Caco-2 (cell line): Measurements from ENCODE around the gene KIAA0319L. TPM values are rescaled to one million over a fixed set of nuclear protein-coding genes. Genes with fewer than 3 reads are reported as not detected.
A peak's percentile ranks its signal among the peaks of the same experiment; 100 is the strongest.

Experiments
- BruUV-seq: library from RNA; stranded (reverse); fragments of 400-500 nt; replicated peaks from 2 replicates; lab custom pipeline; 2021; lab: Mats Ljungman, UMichigan
- CTCF ChIA-PET: fragments of 300-600 bp; sonication (Branson Sonifier 250); formaldehyde crosslinking; loops from one replicate; lab custom pipeline; 2022; ENCODE audit warnings: antibody characterized with exemption; lab: Charles Lee
- POLR2A ChIA-PET: fragments of 300-600 bp; sonication (Branson Sonifier 250); formaldehyde crosslinking; loops from one replicate; lab custom pipeline; 2022; ENCODE audit warnings: antibody characterized with exemption; lab: Charles Lee
- DNase-seq, 2 experiments: peaks; one replicate each; pipeline versions ENCODE4 v3.0.0 to v3.0.0-alpha.2; 2020 to 2022
- H3K27me3 ChIP-seq: replicated peaks from 2 replicates; pipeline ENCODE4 v1.6.0; 2011; ENCODE audit warnings: low read length; ENCODE audit not compliant: control insufficient read depth, insufficient read depth
- H3K36me3 ChIP-seq: 2 replicates; pipeline ENCODE4 v1.5.1; 2011; ENCODE audit warnings: low read length; ENCODE audit not compliant: control insufficient read depth, insufficient read depth
- H3K4me1 ChIP-seq: fragments of 250-450 bp; sonication (Bioruptor Pico); 2 replicates; pipeline ENCODE4 v1.5.1; 2020; ENCODE audit warnings: mild to moderate bottlenecking
- H3K4me3 ChIP-seq: 2 replicates; pipeline ENCODE4 v1.5.1; 2011; ENCODE audit warnings: low read depth, mild to moderate bottlenecking, control low read depth, low read length
- H3K9me3 ChIP-seq: fragments of 250-450 bp; sonication (Bioruptor Pico); 2 replicates; pipeline ENCODE4 v1.5.1; 2020; ENCODE audit warnings: mild to moderate bottlenecking, moderate library complexity
- H3K27ac Mint-ChIP-seq: one replicate; pipeline ENCODE4 v1.8.0; 2022; ENCODE audit warnings: mixed read lengths; ENCODE audit not compliant: unreplicated experiment
- H3K27me3 Mint-ChIP-seq: one replicate; pipeline ENCODE4 v1.8.0; 2022; ENCODE audit warnings: mixed read lengths; ENCODE audit not compliant: insufficient read depth, unreplicated experiment
- H3K36me3 Mint-ChIP-seq: one replicate; pipeline ENCODE4 v1.8.0; 2022; ENCODE audit warnings: mild to moderate bottlenecking, mixed read lengths; ENCODE audit not compliant: insufficient read depth, unreplicated experiment
- H3K4me1 Mint-ChIP-seq: one replicate; pipeline ENCODE4 v1.8.0; 2022; ENCODE audit warnings: low read depth, mixed read lengths; ENCODE audit not compliant: unreplicated experiment
- H3K4me3 Mint-ChIP-seq: one replicate; pipeline ENCODE4 v1.8.0; 2022; ENCODE audit warnings: mild to moderate bottlenecking, moderate library complexity, mixed read lengths; ENCODE audit not compliant: unreplicated experiment
- H3K9me3 Mint-ChIP-seq: one replicate; pipeline ENCODE4 v1.8.0; 2022; ENCODE audit warnings: mixed read lengths; ENCODE audit not compliant: unreplicated experiment
- intact Hi-C: fragments of 100-400 bp; cut with micrococcal nuclease; formaldehyde crosslinking; loops from one replicate; pipeline ENCODE4 v1.10.0; 2022; ENCODE audit not compliant: unreplicated experiment
- total RNA-seq: library from RNA; stranded (reverse); gene quantifications from 2 replicates; pipeline ENCODE4 v1.2.3, GENCODE V29; 2022
- TF ChIP-seq, protein P1 (sequence below), 2 experiments: fragments of 200-600 bp in 1 of 2; IDR thresholded peaks; 1 replicate in 1 of 2; 2 replicates in 1 of 2; pipeline versions ENCODE4 v1.5.1 to v1.8.0; 2011 to 2022; ENCODE audit warnings: antibody characterized with exemption in 1 of 2, control low read depth in 1 of 2, inconsistent platforms in 1 of 2, low read depth in 1 of 2, low read length in 1 of 2, mild to moderate bottlenecking in 1 of 2, moderate library complexity in 1 of 2; ENCODE audit not compliant: insufficient read depth in 1 of 2, severe bottlenecking in 1 of 2, unreplicated experiment in 1 of 2

Gene KIAA0319L
- total RNA-seq, 1 experiment from 2014 or later, result 39.9 TPM

GRCh38 chr1:35564037-35564883, 7.1 kb upstream of the KIAA0319L start:
- H3K9me3 ChIP-seq, result no peaks in the 10 kb centered on the region
- Mint-ChIP-seq H3K27me3 (no peaks in the 10 kb centered on the region), H3K27ac (no peak overlapping the region), H3K4me1 (no peaks in the 10 kb centered on the region), H3K4me3 (no peak overlapping the region), H3K36me3 (peaks cover 26% of the 10 kb centered on the region), H3K9me3 (no peaks in the 10 kb centered on the region)
- no peaks in the 10 kb centered on the region for H3K27me3 ChIP-seq
- intact Hi-C loops, result loop anchor here (1.0 kb wide), 1 partner anchor 113 kb away; no protein-coding TSS in a partner anchor
- TF ChIP-seq, protein P1, sequence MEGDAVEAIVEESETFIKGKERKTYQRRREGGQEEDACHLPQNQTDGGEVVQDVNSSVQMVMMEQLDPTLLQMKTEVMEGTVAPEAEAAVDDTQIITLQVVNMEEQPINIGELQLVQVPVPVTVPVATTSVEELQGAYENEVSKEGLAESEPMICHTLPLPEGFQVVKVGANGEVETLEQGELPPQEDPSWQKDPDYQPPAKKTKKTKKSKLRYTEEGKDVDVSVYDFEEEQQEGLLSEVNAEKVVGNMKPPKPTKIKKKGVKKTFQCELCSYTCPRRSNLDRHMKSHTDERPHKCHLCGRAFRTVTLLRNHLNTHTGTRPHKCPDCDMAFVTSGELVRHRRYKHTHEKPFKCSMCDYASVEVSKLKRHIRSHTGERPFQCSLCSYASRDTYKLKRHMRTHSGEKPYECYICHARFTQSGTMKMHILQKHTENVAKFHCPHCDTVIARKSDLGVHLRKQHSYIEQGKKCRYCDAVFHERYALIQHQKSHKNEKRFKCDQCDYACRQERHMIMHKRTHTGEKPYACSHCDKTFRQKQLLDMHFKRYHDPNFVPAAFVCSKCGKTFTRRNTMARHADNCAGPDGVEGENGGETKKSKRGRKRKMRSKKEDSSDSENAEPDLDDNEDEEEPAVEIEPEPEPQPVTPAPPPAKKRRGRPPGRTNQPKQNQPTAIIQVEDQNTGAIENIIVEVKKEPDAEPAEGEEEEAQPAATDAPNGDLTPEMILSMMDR (IDR thresholded peaks at IDR 0.05; ENCODE audit: insufficient read depth in 1 of 2, low read depth in 1 of 2, low read length in 1 of 2, severe bottlenecking in 1 of 2, unreplicated experiment in 1 of 2), result peak; percentile 55 to 66
- ChIA-PET POLR2A (no interaction called here), CTCF (interaction anchor here (0.5 to 2.0 kb wide), 11 partner anchors 8 to 368 kb away, joined by 3 to 24 read pairs (median 4); partner anchors contain the start of gene TFAP2E)
- no peaks in the 10 kb centered on the region for H3K36me3 ChIP-seq
- H3K4me3 ChIP-seq, result no peak overlapping the region
- no TSS peak for BruUV-seq
- H3K4me1 ChIP-seq, result 0 out of 2 replicates have a peak, but pooled peaks cover 4% of the 10 kb centered on the region
- peak; percentile 71 to 74 for DNase-seq

DNA sequence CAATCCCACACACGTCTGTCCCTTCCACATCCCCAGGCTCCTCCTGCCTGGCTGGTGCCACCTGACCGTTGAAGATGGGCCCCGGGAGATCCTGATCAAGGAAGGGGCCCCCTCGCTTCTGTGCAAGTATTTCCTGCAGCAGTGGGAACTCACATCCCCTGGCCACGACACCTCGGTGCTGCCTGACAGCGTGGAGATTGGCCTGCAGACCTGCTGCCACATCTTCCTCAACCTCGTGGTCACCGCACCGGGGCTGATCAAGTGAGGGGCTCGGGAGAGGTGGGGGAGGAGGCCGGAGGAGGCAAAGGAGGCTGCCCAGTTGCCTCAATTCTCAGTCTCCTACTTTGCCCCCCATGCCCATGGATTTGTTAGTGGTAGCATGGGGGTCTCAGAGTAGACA, 6.0 kb upstream of the KIAA0319L start:
- POLR2A ChIA-PET, result no interaction called here
- H3K4me1 Mint-ChIP-seq, result no peaks in the 10 kb centered on the region
- intact Hi-C loops, result no loop called here

GRCh38 chr1:35561972-35562680, 4.9 kb upstream of the KIAA0319L start:
- Histone ChIP-seq H3K27me3 (no peaks in the 10 kb centered on the region), H3K4me1 (no peaks in the 10 kb centered on the region), H3K36me3 (no peaks in the 10 kb centered on the region), H3K4me3 (no peak overlapping the region), H3K9me3 (no peaks in the 10 kb centered on the region)
- Mint-ChIP-seq H3K4me3 (no peak overlapping the region), H3K27ac (no peak overlapping the region), H3K9me3 (no peaks in the 10 kb centered on the region), H3K27me3 (no peaks in the 10 kb centered on the region), H3K36me3 (peaks cover 34% of the 10 kb centered on the region), H3K4me1 (no peaks in the 10 kb centered on the region)
- intact Hi-C loops, result no loop called here
- TF ChIP-seq, protein P1 (IDR thresholded peaks at IDR 0.05; ENCODE audit: insufficient read depth in 1 of 2, low read depth in 1 of 2, low read length in 1 of 2, severe bottlenecking in 1 of 2, unreplicated experiment in 1 of 2), result no peak
- DNase-seq, result no peak
- ChIA-PET POLR2A (no interaction called here), CTCF (no interaction called here)
- BruUV-seq, result no TSS peak

More for the DNA sequence above, 6.0 kb upstream of the KIAA0319L start:
- Mint-ChIP-seq H3K4me3 (no peak overlapping the region), H3K36me3 (peaks cover 23% of the 10 kb centered on the region), H3K9me3 (no peaks in the 10 kb centered on the region), H3K27me3 (no peaks in the 10 kb centered on the region), H3K27ac (no peak overlapping the region)
- no peak overlapping the region for H3K4me3 ChIP-seq
- H3K4me1 ChIP-seq, result no peaks in the 10 kb centered on the region
- CTCF ChIA-PET, result no interaction called here
- DNase-seq, result no peak
- TF ChIP-seq, protein P1 (IDR thresholded peaks at IDR 0.05; ENCODE audit: insufficient read depth in 1 of 2, low read depth in 1 of 2, low read length in 1 of 2, severe bottlenecking in 1 of 2, unreplicated experiment in 1 of 2), result no peak
- H3K9me3 ChIP-seq, result no peaks in the 10 kb centered on the region
- no peaks in the 10 kb centered on the region for H3K27me3 ChIP-seq
- BruUV-seq, result no TSS peak
- no peaks in the 10 kb centered on the region for H3K36me3 ChIP-seq
